RWPE2 (cell line): ENCODE measurements around the gene RASGRF1.

Experiments
- ATAC-seq: fragments of 200-7000 bp; cut with Tn5 transposase; 3 replicates; pipeline ENCODE4 v1.9.1; 2021; ENCODE audit warnings: low read depth
- DNase-seq: peaks from one replicate; pipeline ENCODE4 v3.0.0-alpha.2; 2020; ENCODE audit warnings: low spot score
- H3K27ac ChIP-seq: fragments of 450-650 bp; 2 replicates; pipeline ENCODE4 v1.5.1; 2017; ENCODE audit warnings: mild to moderate bottlenecking; ENCODE audit not compliant: poor library complexity, severe bottlenecking
- H3K27me3 ChIP-seq: fragments of 250-450 bp; sonication (Bioruptor Pico); 2 replicates; pipeline ENCODE4 v1.5.1; 2021; ENCODE audit warnings: mild to moderate bottlenecking, moderate library complexity; ENCODE audit not compliant: insufficient read depth, poor library complexity, severe bottlenecking
- H3K36me3 ChIP-seq: fragments of 250-450 bp; sonication (Bioruptor Pico); 2 replicates; pipeline ENCODE4 v1.5.1; 2020; ENCODE audit warnings: low read depth, mild to moderate bottlenecking, moderate library complexity
- H3K4me1 ChIP-seq: fragments of 250-450 bp; sonication (Bioruptor Pico); 2 replicates; pipeline ENCODE4 v1.5.1; 2021; ENCODE audit warnings: mild to moderate bottlenecking, moderate library complexity; ENCODE audit not compliant: insufficient read depth, poor library complexity, severe bottlenecking
- H3K4me3 ChIP-seq: fragments of 250-450 bp; sonication (Bioruptor Pico); 2 replicates; pipeline ENCODE4 v1.5.1; 2021; ENCODE audit warnings: mild to moderate bottlenecking, moderate library complexity; ENCODE audit not compliant: severe bottlenecking
- H3K9me3 ChIP-seq: fragments of 250-450 bp; sonication (Bioruptor Pico); 2 replicates; pipeline ENCODE4 v1.5.1; 2021; ENCODE audit warnings: mild to moderate bottlenecking, moderate library complexity; ENCODE audit not compliant: severe bottlenecking
- TF ChIP-seq, protein P1 (sequence below): fragments of 450-650 bp; IDR thresholded peaks from one replicate; pipeline ENCODE4 v1.5.1; 2017; ENCODE audit warnings: mild to moderate bottlenecking, moderate library complexity; ENCODE audit not compliant: poor library complexity, severe bottlenecking

Gene RASGRF1

DNA sequence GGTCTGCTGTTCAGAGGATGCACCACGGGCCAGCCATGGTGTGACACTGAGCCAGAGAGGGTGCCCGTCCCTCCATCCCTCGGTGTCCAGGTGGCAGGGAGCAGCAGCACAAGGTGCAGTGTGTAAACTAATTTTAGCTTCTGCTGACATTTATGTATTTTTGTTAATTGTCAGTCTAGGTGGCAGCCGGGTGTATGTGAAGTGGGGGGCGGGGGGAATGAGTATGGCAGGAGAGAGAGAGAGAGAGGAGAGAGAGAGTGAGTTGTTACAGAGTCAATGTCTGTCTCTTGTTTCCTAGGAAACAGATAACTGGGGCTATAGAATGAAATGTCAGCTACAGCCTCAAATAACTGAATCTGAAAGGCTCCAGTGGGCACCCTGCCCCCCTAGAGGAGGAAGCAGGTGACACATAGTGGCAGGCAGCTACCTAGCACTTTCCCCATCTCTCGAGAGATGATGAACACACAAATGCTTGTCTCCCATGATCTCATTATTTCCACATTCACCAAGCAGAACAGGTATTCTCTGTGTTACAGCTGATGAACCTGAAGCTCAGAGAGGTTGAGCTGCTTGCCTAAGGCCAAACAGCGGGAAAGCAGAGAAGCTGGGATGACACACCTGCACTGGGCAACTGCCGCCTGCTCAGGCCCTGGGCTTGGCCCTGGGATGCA, 24.7 kb downstream of the RASGRF1 start:
- DNase-seq (no peak), ATAC-seq (0 out of 3 replicates have a peak, but pooled peaks have one; percentile 9)
- Histone ChIP-seq H3K4me1 (no peaks in the 10 kb centered on the region), H3K4me3 (no peak overlapping the region), H3K27me3 (peaks cover 6% of the 10 kb centered on the region), H3K9me3 (no peaks in the 10 kb centered on the region), H3K36me3 (no peaks in the 10 kb centered on the region), H3K27ac (no peak overlapping the region)
- TF ChIP-seq, protein P1, sequence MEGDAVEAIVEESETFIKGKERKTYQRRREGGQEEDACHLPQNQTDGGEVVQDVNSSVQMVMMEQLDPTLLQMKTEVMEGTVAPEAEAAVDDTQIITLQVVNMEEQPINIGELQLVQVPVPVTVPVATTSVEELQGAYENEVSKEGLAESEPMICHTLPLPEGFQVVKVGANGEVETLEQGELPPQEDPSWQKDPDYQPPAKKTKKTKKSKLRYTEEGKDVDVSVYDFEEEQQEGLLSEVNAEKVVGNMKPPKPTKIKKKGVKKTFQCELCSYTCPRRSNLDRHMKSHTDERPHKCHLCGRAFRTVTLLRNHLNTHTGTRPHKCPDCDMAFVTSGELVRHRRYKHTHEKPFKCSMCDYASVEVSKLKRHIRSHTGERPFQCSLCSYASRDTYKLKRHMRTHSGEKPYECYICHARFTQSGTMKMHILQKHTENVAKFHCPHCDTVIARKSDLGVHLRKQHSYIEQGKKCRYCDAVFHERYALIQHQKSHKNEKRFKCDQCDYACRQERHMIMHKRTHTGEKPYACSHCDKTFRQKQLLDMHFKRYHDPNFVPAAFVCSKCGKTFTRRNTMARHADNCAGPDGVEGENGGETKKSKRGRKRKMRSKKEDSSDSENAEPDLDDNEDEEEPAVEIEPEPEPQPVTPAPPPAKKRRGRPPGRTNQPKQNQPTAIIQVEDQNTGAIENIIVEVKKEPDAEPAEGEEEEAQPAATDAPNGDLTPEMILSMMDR = no peak

DNA sequence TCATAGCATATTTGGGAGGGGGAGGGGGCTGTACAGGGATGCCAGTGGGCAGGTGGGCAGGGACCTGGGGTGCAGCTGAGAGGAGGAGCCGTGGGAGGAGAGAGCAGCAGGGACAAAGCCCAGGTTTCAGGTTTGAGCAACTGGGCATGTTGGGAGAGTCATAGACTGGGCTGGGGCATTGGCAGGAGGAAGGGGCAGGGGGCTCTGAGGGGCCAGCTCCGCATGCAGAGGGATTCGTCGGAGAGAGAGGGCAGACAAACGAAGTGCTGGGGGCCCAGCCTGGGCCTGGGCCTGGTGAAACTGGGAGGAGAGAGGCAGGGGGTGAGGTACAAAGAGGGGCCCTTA, 25.2 kb downstream of the RASGRF1 start:
- DNase-seq = no peak
- peaks cover 6% of the 10 kb centered on the region for H3K27me3 ChIP-seq
- TF ChIP-seq, protein P1 = no peak

DNA sequence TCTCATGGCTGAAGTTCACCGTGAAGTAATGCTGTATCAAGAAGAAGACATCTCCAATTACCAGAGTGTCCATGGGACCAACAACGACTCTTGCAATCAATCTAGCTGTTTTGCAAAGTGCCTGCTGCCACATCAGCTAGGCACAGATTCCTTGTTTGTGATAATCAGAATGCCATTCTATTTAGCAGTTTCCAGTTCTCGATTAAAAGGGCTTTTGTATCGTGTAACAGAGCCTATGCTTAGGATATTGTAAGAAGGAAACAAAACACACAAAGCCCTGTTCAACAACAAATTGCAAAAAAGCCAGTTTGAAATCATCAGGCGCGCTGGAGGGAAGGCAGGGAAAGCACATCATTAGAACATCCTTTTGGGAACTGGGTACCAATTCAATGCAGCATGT, 26.1 kb downstream of the RASGRF1 start:
- ATAC-seq (no peak), DNase-seq (no peak)
- Histone ChIP-seq H3K27ac (no peak overlapping the region), H3K36me3 (no peaks in the 10 kb centered on the region), H3K9me3 (no peaks in the 10 kb centered on the region), H3K27me3 (peaks cover 7% of the 10 kb centered on the region), H3K4me1 (no peaks in the 10 kb centered on the region), H3K4me3 (no peak overlapping the region)
- TF ChIP-seq, protein P1 = no peak

More for the DNA sequence above, 25.2 kb downstream of the RASGRF1 start:
- 0 out of 3 replicates have a peak, but pooled peaks have one; percentile 6 for ATAC-seq
- no peaks in the 10 kb centered on the region for H3K9me3 ChIP-seq
- no peaks in the 10 kb centered on the region for H3K4me1 ChIP-seq
- H3K27ac ChIP-seq = no peak overlapping the region
- no peak overlapping the region for H3K4me3 ChIP-seq
- H3K36me3 ChIP-seq = no peaks in the 10 kb centered on the region

- Histone ChIP-seq H3K27me3 (peaks cover 9% of the 10 kb centered on the region), H3K27ac (no peak overlapping the region), H3K9me3 (no peaks in the 10 kb centered on the region), H3K36me3 (no peaks in the 10 kb centered on the region), H3K4me1 (no peaks in the 10 kb centered on the region), H3K4me3 (no peak overlapping the region)
- ATAC-seq = no peak
- no peak for DNase-seq
- TF ChIP-seq, protein P1 = no peak
Measured at GRCh38 chr15:79060175-79060574, 30.4 kb downstream of the RASGRF1 start.

DNA sequence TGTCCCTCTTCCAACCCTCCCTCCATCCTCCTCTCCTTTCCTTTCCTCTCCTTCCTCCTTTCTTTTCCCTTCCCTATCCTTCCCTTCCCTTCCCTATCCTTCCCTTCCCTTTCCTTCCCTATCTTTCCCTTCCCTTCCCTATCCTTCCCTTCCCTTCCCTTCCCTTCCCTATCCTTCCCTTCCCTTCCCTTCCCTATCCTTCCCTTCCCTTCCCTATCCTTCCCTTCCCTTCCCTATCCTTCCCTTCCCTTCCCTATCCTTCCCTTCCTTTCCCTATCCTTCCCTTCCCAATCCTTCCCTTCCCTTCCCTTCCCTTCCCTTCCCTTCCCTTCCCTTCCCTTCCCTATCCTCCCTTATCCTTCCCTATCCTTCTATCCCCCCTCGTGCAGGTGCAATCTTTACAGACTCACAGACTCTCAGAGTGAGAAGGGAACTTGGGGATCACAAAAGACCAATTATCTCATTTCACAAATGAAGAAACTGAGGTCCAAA, 31.5 kb downstream of the RASGRF1 start:
- H3K9me3 ChIP-seq = no peaks in the 10 kb centered on the region
- H3K4me1 ChIP-seq = no peaks in the 10 kb centered on the region
- DNase-seq = no peak
- H3K27me3 ChIP-seq = peaks cover 9% of the 10 kb centered on the region
- TF ChIP-seq, protein P1 = no peak
- no peaks in the 10 kb centered on the region for H3K36me3 ChIP-seq
- no peak overlapping the region for H3K27ac ChIP-seq
- no peak for ATAC-seq
- no peak overlapping the region for H3K4me3 ChIP-seq
